GM19193 (cell line): ENCODE data around the gene CLSTN1.

ENCODE experiments used
- POLR2A ChIP-seq: IDR thresholded peaks from 4 replicates; pipeline ENCODE4 v1.6.1; 2011; ENCODE audit not compliant: insufficient read depth, insufficient read length; ENCODE audit errors: extremely low read depth

Gene CLSTN1

GRCh38 chr1:9843576-9843945, 19.8 kb upstream of the CLSTN1 start:
- TF ChIP-seq POLR2A, result no peak

- TF ChIP-seq POLR2A, result no peak
These were observed 19.2 kb upstream of the CLSTN1 start for GRCh38 chr1:9842781-9843575.

- no peak for TF ChIP-seq POLR2A
These were observed 18.4 kb upstream of the CLSTN1 start for GRCh38 chr1:9842073-9842711.

- TF ChIP-seq POLR2A, result no peak
These were observed 17.7 kb upstream of the CLSTN1 start for GRCh38 chr1:9841460-9841859.

- no peak for TF ChIP-seq POLR2A
These were observed 16.4 kb upstream of the CLSTN1 start for GRCh38 chr1:9840176-9840575.

GRCh38 chr1:9838946-9839345, 15.2 kb upstream of the CLSTN1 start:
- no peak for TF ChIP-seq POLR2A

GRCh38 chr1:9836632-9836960, 12.8 kb upstream of the CLSTN1 start:
- no peak for TF ChIP-seq POLR2A

GRCh38 chr1:9835758-9836631, 12.2 kb upstream of the CLSTN1 start:
- no peak for TF ChIP-seq POLR2A

- TF ChIP-seq POLR2A, result no peak
These were observed 11.6 kb upstream of the CLSTN1 start for GRCh38 chr1:9835404-9835757.

GRCh38 chr1:9833632-9834031, 9.9 kb upstream of the CLSTN1 start:
- no peak for TF ChIP-seq POLR2A

- TF ChIP-seq POLR2A, result no peak
These were observed 3.9 kb upstream of the CLSTN1 start for GRCh38 chr1:9827558-9828185.

GRCh38 chr1:9826616-9827015, 2.9 kb upstream of the CLSTN1 start:
- TF ChIP-seq POLR2A, result no peak

- TF ChIP-seq POLR2A, result no peak
These were observed 2.3 kb upstream of the CLSTN1 start for GRCh38 chr1:9826087-9826486.

GRCh38 chr1:9825093-9826074, 1.6 kb upstream of the CLSTN1 start:
- TF ChIP-seq POLR2A, result peak; percentile 11
